GM18517 (cell line): ENCODE results near the gene ANKRD40.

ENCODE experiments used
- ATAC-seq: cut with Tn5 transposase; IDR thresholded peaks from one replicate; pipeline ENCODE4 v1.9.1; 2021; ENCODE audit warnings: mild to moderate bottlenecking, moderate library complexity; ENCODE audit not compliant: unreplicated experiment

ANKRD40 gene

GRCh38 chr17:50656509-50656908 is 51.2 kb downstream of the ANKRD40 start:
- no peak for ATAC-seq

GRCh38 chr17:50653738-50654137 is 54.0 kb downstream of the ANKRD40 start:
- ATAC-seq = no peak

DNA sequence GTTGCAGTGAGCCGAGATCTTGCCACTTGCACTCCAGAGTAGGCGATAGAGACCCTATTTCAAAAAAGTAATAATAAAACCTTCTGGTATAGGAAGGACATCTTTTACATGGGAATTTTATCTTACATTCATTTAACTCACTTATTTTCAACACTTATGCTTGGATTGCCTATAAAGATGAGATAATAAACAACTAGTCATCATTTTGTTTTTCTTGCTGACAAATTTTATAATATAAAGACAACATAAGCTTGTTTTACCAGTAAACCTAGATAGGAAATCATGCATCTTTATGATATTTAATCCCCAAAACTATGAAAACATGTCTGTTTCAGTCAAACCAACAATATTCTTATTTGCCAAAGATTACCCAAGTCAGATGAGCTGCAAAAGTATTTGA is 56.1 kb downstream of the ANKRD40 start:
- no peak for ATAC-seq

- no peak for ATAC-seq
Measured at GRCh38 chr17:50649042-50649908, 58.4 kb downstream of the ANKRD40 start.

DNA sequence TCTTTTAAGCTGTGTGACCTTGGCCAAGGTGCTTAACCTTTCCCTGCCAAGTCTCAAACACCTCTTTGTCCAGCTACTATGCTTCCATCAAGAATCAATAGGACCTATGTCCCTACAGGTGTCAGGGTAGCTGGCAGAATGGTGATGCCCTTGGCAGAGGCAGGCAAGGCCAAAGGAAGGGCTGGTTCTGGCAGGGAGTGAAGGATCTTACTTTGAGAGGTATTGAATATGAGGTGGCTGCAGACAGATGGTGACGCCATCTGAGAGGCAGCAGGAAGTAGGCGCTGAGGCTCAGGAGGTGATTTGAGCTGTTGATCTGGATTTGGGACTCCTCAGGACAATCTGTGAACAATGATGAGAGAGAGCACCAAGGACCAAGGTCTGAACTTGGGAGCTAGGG is 60.5 kb downstream of the ANKRD40 start:
- ATAC-seq = no peak

DNA sequence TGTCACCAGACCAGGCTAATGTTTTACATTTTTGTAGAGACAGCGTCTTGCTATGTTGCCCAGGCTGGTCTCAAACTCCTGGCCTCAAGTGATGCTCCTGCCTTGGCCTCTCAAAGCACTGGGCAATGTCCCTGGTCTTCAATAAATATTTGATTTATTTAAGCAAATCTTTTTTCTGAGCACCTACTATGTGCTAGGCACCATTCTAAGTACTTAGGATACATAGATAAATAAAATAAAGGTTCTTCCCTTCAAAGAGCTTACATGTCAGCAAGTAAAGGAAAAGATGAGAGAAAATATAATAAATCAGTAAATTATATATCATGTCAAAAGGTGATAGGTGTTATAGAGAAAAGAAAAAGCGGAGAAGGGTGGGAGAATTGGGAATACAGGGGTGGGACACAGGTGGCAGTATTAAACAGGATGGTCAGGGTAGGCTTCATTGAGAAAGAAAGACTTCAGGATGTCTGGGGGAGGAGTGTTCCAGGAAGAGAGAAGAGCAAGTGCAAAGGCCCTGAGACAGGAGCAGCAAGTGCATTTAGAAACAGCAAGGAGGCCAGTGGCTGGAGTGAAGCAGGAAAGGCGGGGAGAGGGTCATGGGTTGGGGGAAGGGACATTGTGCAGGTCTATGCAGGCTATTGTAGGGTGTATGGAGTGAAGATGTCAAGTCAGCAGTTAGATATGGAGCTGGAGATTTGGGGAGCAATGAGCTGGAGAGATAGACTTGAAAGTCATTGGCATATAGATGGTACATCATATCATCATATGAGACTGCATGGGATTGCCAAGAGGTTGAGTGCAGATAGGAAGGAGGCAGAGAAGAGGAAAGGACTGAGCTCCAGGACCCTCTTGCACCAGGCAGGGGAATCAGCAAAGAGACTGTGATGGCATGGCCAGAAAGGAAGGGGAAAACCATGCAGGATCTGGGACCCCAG is 61.7 kb downstream of the ANKRD40 start:
- no peak for ATAC-seq
